Activated T-helper 17 cell treated with anti-CD3 and anti-CD28 coated beads, Interleukin-2, amount 50 U/mL, for 72 hours (primary cell): ENCODE results near the gene FAM118A. TPM values are rescaled to one million over a fixed set of nuclear protein-coding genes. Genes with fewer than 3 reads are reported as not detected.

Source experiments
- ATAC-seq: fragments of 150-1000 bp; cut with Tn5 transposase; replicated peaks from 2 replicates; pipeline ENCODE4 v1.10.0; 2021; ENCODE audit warnings: mild to moderate bottlenecking, moderate library complexity
- H3K27ac Mint-ChIP-seq: one replicate; pipeline ENCODE4 v1.8.0; 2022; ENCODE audit warnings: mixed read lengths
- H3K27me3 Mint-ChIP-seq: one replicate; pipeline ENCODE4 v1.8.0; 2022; ENCODE audit warnings: mixed read lengths
- H3K36me3 Mint-ChIP-seq: one replicate; pipeline ENCODE4 v1.8.0; 2022; ENCODE audit warnings: low read depth, mild to moderate bottlenecking, mixed read lengths
- H3K4me1 Mint-ChIP-seq: one replicate; pipeline ENCODE4 v1.8.0; 2022; ENCODE audit warnings: mixed read lengths
- H3K4me3 Mint-ChIP-seq: one replicate; pipeline ENCODE4 v1.8.0; 2022; ENCODE audit warnings: mild to moderate bottlenecking, mixed read lengths
- H3K9me3 Mint-ChIP-seq: one replicate; pipeline ENCODE4 v1.8.0; 2022; ENCODE audit warnings: mixed read lengths
- total RNA-seq, 2 donors: library from RNA; stranded (reverse); gene quantifications; one replicate each; pipeline ENCODE4 v1.2.3, GENCODE V29; 2022

Gene FAM118A
- total RNA-seq, 2 donors from 2014 or later = 64.3 to 99.4 TPM

DNA sequence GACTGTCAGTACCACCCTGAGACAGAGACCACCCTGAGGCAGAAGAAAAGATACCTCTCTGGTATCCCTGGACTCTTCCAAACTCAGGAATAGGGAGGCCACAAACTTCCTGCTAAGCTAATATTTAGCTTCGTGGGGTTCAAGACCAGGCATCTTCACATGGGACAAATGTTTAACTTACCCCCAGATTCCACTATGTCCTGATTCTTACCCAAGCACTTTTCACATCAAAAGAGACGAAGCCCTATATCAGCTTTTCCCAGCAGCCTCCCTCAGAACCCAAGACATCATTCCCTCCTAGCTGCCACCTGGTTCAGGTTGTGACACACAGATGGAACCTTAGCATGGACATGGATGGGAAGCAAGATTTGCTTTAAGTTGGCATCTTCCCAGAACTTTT, 71.6 kb downstream of the FAM118A start:
- Mint-ChIP-seq H3K36me3 (no peaks in the 10 kb centered on the region), H3K27me3 (peaks cover 4% of the 10 kb centered on the region), H3K4me3 (no peak overlapping the region), H3K27ac (no peak overlapping the region), H3K9me3 (no peaks in the 10 kb centered on the region), H3K4me1 (no peaks in the 10 kb centered on the region)
- ATAC-seq = no peak

- Mint-ChIP-seq H3K4me3 (no peak overlapping the region), H3K27me3 (no peaks in the 10 kb centered on the region), H3K36me3 (no peaks in the 10 kb centered on the region), H3K9me3 (no peaks in the 10 kb centered on the region), H3K4me1 (no peaks in the 10 kb centered on the region), H3K27ac (no peak overlapping the region)
- ATAC-seq = no peak
These were observed 79.8 kb downstream of the FAM118A start for GRCh38 chr22:45389546-45389945.

Other genes with a start within 250 kb of the FAM118A start
- gene NUP50, start 146.0 kb upstream of the FAM118A start, total RNA-seq = 100 to 1,000 TPM in 1 of 2 donors, 10 to 100 TPM in 1; 98.4 to 163 TPM
- gene KIAA0930, start 69.0 kb upstream of the FAM118A start, total RNA-seq = 10 to 100 TPM in 1 of 2 donors, 1 to 10 TPM in 1; 8.7 to 24.1 TPM
- not detected for gene UPK3A, start 25.0 kb upstream of the FAM118A start, total RNA-seq
- 1 to 10 TPM in 1 of 2 donors, under 1 TPM in 1; 0.43 to 1.7 TPM for gene SMC1B, start 103.7 kb downstream of the FAM118A start, total RNA-seq
- 10 to 100 TPM in 1 of 2 donors, 1 to 10 TPM in 1; 6.5 to 11.1 TPM for gene RIBC2, start 103.8 kb downstream of the FAM118A start, total RNA-seq
- under 1 TPM; 0.32 to 0.65 TPM for gene FBLN1, start 192.9 kb downstream of the FAM118A start, total RNA-seq